ENCODE data around the gene TREML4. TPM values are rescaled to one million over a fixed set of nuclear protein-coding genes. Genes with fewer than 3 reads are reported as not detected.

Gene TREML4
- total and polyA plus RNA-seq, 10 of the 15 experiments (the other 5 are each of a cell fraction or from before 2014, with no cell fraction given), result not detected

- TF ChIP-seq ZBTB11 (CRISPR knock-in tag; IDR thresholded peaks at IDR 0.05) (no peak), TCF3 (IDR thresholded peaks at IDR 0.05; ENCODE audit: borderline replicate concordance, insufficient read depth, low read depth, low read length) (no peak), ZNF24 (IDR thresholded peaks at IDR 0.05) (no peak), NFYB (IDR thresholded peaks at IDR 0.05; ENCODE audit: insufficient read depth, low read depth, low read length) (no peak), CREB1 (IDR thresholded peaks at IDR 0.05; ENCODE audit: low read depth) (no peak), IKZF1 (conservative IDR thresholded peaks at IDR 0.05) (no peak), SMARCA5 (IDR thresholded peaks at IDR 0.05) (no peak), TBL1XR1 (IDR thresholded peaks at IDR 0.05; ENCODE audit: low read depth, low read length) (no peak), POU2F2 (IDR thresholded peaks at IDR 0.05; ENCODE audit: borderline replicate concordance, low read depth, low read length) (no peak), ZSCAN29 (IDR thresholded peaks at IDR 0.05) (no peak)
Measured at GRCh38 chr6:41215777-41216176, 12.4 kb upstream of the TREML4 start (continued).

- no peak overlapping the region for H3K4me2 ChIP-seq (ENCODE audit: control insufficient read depth, insufficient read depth)
- H3K79me2 ChIP-seq (ENCODE audit: control insufficient read depth, insufficient read depth, low read length), result no peaks in the 10 kb centered on the region
- DNase-seq (ENCODE audit: low read depth, low spot score) (no peak), FAIRE-seq (no peak), ATAC-seq (no peak)
- H4K20me1 ChIP-seq (ENCODE audit: control insufficient read depth, insufficient read depth), result no peaks in the 10 kb centered on the region
- H3K27ac ChIP-seq (ENCODE audit: control insufficient read depth, insufficient read depth), result no peak overlapping the region
- H3K9me3 ChIP-seq (replicated peaks; ENCODE audit: control insufficient read depth, insufficient read depth, low read length), result peaks cover 7% of the 10 kb centered on the region; the same call in 2 of the 3 replicates
- in situ Hi-C loops (cut with MboI) (no loop called here), intact Hi-C loops (cut with micrococcal nuclease; ENCODE audit: unreplicated experiment) (no loop called here)
- 28% methylated on average over 5 of the region's 5 CpGs for WGBS (ENCODE audit: insufficient coverage, insufficient replicate concordance, low lambda C conversion rate, missing lambda C conversion rate)
- H3K9ac ChIP-seq (ENCODE audit: control insufficient read depth, insufficient read depth, low read length), result no peak overlapping the region
- no TSS peak for BruUV-seq (replicated peaks)
- H3K4me3 ChIP-seq, result no peak overlapping the region
- no peaks in the 10 kb centered on the region for H3K27me3 ChIP-seq (replicated peaks in 1 of 2; ENCODE audit: control insufficient read depth in 2 of 2, insufficient read depth in 2 of 2, low read length in 1 of 2)
- ChIA-PET RAD21 (ENCODE audit: unreplicated experiment) (no interaction called here), SMC1A (ENCODE audit: uncharacterized antibody, unreplicated experiment) (no interaction called here), CTCF (interaction anchor here (1.9 kb wide), 1 partner anchor 34 kb away, joined by 5 read pairs; no protein-coding TSS in a partner anchor), POLR2A (no interaction called here)
- no peaks in the 10 kb centered on the region for H3K4me1 ChIP-seq (ENCODE audit: control insufficient read depth, insufficient read depth, low read length)
- H2AFZ ChIP-seq (ENCODE audit: control insufficient read depth, low read depth, low read length), result no peak overlapping the region
- H3K36me3 ChIP-seq (ENCODE audit: control insufficient read depth in 2 of 2, insufficient read depth in 2 of 2, low read length in 1 of 2), result no peaks in the 10 kb centered on the region
- no peak for TF ChIP-seq SREBF1 (IDR thresholded peaks at IDR 0.05; ENCODE audit: low read length)
- TF ChIP-seq KAT2A (conservative IDR thresholded peaks at IDR 0.05; ENCODE audit: control insufficient read depth, low read depth, low read length), result no peak
- no peak for TF ChIP-seq SMC3 (IDR thresholded peaks at IDR 0.05; ENCODE audit: borderline replicate concordance, low read length)
- no peak for TF ChIP-seq ETV6 (conservative IDR thresholded peaks at IDR 0.05 in 1 of 2, IDR thresholded peaks at IDR 0.05 in 1 of 2; ENCODE audit: borderline replicate concordance in 1 of 2, low read depth in 1 of 2)
- TF ChIP-seq NRF1 (conservative IDR thresholded peaks at IDR 0.05; ENCODE audit: low read depth, low read length), result no peak
- no peak for TF ChIP-seq NBN (IDR thresholded peaks at IDR 0.05)
- TF ChIP-seq YY1 (IDR thresholded peaks at IDR 0.05; ENCODE audit: low read depth, low read length), result no peak
- no peak for TF ChIP-seq SKIL (IDR thresholded peaks at IDR 0.05; ENCODE audit: low read depth, poor library complexity, severe bottlenecking)
- TF ChIP-seq SUPT20H (IDR thresholded peaks at IDR 0.05; ENCODE audit: borderline replicate concordance, control insufficient read depth, low read depth, low read length), result no peak
- no peak for TF ChIP-seq ZBED1 (IDR thresholded peaks at IDR 0.05; ENCODE audit: borderline replicate concordance)
Measured at GRCh38 chr6:41216616-41217015, 11.5 kb upstream of the TREML4 start.
